HCT116 (cell line): ENCODE measurements around the gene SEMA3G. TPM values are rescaled to one million over a fixed set of nuclear protein-coding genes. Genes with fewer than 3 reads are reported as not detected.
A peak's percentile ranks its signal among the peaks of the same experiment; 100 is the strongest.

Experiments
- ATAC-seq: fragments of 200-7000 bp; cut with Tn5 transposase; 2 replicates; pipeline ENCODE4 v1.9.1; 2020; ENCODE audit warnings: mild to moderate bottlenecking, moderate library complexity
- Bru-seq: library from RNA; stranded (reverse); fragments of 400-500 nt; gene quantifications from one replicate; lab custom pipeline; 2021; lab: Mats Ljungman, UMichigan
- BruChase-seq, 2 experiments: library from RNA; stranded (reverse); fragments of 400-500 nt; gene quantifications; one replicate each; lab custom pipeline; 2021; lab: Mats Ljungman, UMichigan
- BruUV-seq: library from RNA; stranded (reverse); fragments of 400-500 nt; replicated peaks from 2 replicates; lab custom pipeline; 2021; lab: Mats Ljungman, UMichigan
- CTCF ChIA-PET: fragments of 300-600 bp; sonication (Branson Sonifier 250); formaldehyde crosslinking; loops from one replicate; lab custom pipeline; 2021; ENCODE audit warnings: antibody characterized with exemption; lab: Charles Lee
- POLR2A ChIA-PET: fragments of 300-600, 350-600 bp; sonication (Branson Sonifier 250); formaldehyde crosslinking; loops from one replicate; lab custom pipeline; 2021; ENCODE audit warnings: antibody characterized with exemption; lab: Charles Lee
- RAD21 ChIA-PET, 2 experiments: fragments of 300-600 bp; sonication (Branson Sonifier 250); formaldehyde crosslinking; loops; one replicate each; lab custom pipeline; 2023; ENCODE audit warnings: low total read pairs in 2 of 2; ENCODE audit not compliant: uncharacterized antibody in 2 of 2, unreplicated experiment in 2 of 2, low non-redundant PET in 1 of 2; lab: Charles Lee
- DNase-seq: peaks from one replicate; pipeline ENCODE4 v3.0.0-alpha.2; 2010; ENCODE audit warnings: low read depth, low spot score
- H2AFZ ChIP-seq: fragments of 200-600 bp; shearing (Covaris generic), sonication (generic); 2 replicates; pipeline ENCODE4 v1.6.1; 2017; ENCODE audit warnings: low read depth, mixed run types, mixed read lengths, antibody characterized with exemption, low read length; ENCODE audit not compliant: poor library complexity, severe bottlenecking
- H3K27ac ChIP-seq: 2 replicates; pipeline ENCODE4 v1.5.1; 2012; ENCODE audit warnings: low read depth, low read length
- H3K27me3 ChIP-seq: fragments of 200-600 bp; sonication (generic); 2 replicates; pipeline ENCODE4 v1.6.1; 2016; ENCODE audit warnings: mixed run types, low read length, mixed read lengths; ENCODE audit not compliant: insufficient read depth
- H3K36me3 ChIP-seq, 2 experiments: fragments of 200-500 bp in 1 of 2; fragments of 200-600 bp in 1 of 2; sonication (Bioruptor generic) in 1 of 2; sonication (generic) in 1 of 2; 2 replicates each; pipeline versions ENCODE4 v1.5.1 to v1.6.1; 2014 to 2016; ENCODE audit warnings: low read length in 2 of 2, inconsistent platforms in 1 of 2, mixed read lengths in 1 of 2, mixed run types in 1 of 2; ENCODE audit not compliant: insufficient read depth in 2 of 2, control insufficient read depth in 1 of 2
- H3K4me1 ChIP-seq, 2 experiments: fragments of 200-600 bp in 1 of 2; sonication (generic) in 1 of 2; 2 replicates each; pipeline versions ENCODE4 v1.5.1 to v1.6.1; 2012 to 2017; ENCODE audit warnings: low read length in 2 of 2, inconsistent platforms in 1 of 2, mild to moderate bottlenecking in 1 of 2, mixed read lengths in 1 of 2, mixed run types in 1 of 2, moderate library complexity in 1 of 2; ENCODE audit not compliant: insufficient read depth in 2 of 2, control insufficient read depth in 1 of 2
- H3K4me2 ChIP-seq: fragments of 200-600 bp; sonication (generic); 2 replicates; pipeline ENCODE4 v1.6.1; 2017; ENCODE audit warnings: mixed run types, low read length, mixed read lengths
- H3K4me3 ChIP-seq, 2 experiments: fragments of 200-600 bp in 1 of 2; sonication (generic) in 1 of 2; replicated peaks in 1 of 2; 2 replicates each; pipeline ENCODE4 v1.5.1; 2011 to 2016; ENCODE audit warnings: low read length in 2 of 2, control low read depth in 1 of 2, low read depth in 1 of 2, mild to moderate bottlenecking in 1 of 2, mixed read lengths in 1 of 2, mixed run types in 1 of 2
- H3K79me2 ChIP-seq: fragments of 200-600 bp; sonication (generic); 2 replicates; pipeline ENCODE4 v1.6.1; 2017; ENCODE audit warnings: mild to moderate bottlenecking, mixed run types, low read length, moderate library complexity, mixed read lengths; ENCODE audit not compliant: insufficient read depth
- H3K9ac ChIP-seq: fragments of 200-600 bp; sonication (generic); 2 replicates; pipeline ENCODE4 v1.6.1; 2016; ENCODE audit warnings: low read length, mixed read lengths
- H3K9me2 ChIP-seq: fragments of 200-600 bp; sonication (generic), shearing (Covaris generic); 2 replicates; pipeline ENCODE4 v1.6.1; 2017; ENCODE audit warnings: mixed run types, mild to moderate bottlenecking, moderate library complexity; ENCODE audit not compliant: insufficient read depth
- H3K9me3 ChIP-seq, 2 experiments: fragments of 200-500 bp in 1 of 2; fragments of 200-600 bp in 1 of 2; sonication (Bioruptor generic) in 1 of 2; sonication (generic) in 1 of 2; 2 replicates each; pipeline ENCODE4 v1.6.1; 2014 to 2017; ENCODE audit warnings: low read length in 2 of 2, mixed read lengths in 2 of 2, inconsistent platforms in 1 of 2, low read depth in 1 of 2, mild to moderate bottlenecking in 1 of 2, mixed run types in 1 of 2, moderate library complexity in 1 of 2; ENCODE audit not compliant: control insufficient read depth in 1 of 2, insufficient read depth in 1 of 2
- H4K20me1 ChIP-seq: fragments of 200-600 bp; sonication (generic), shearing (Covaris generic); 2 replicates; pipeline ENCODE4 v1.6.1; 2017; ENCODE audit warnings: mixed run types, mild to moderate bottlenecking, moderate library complexity; ENCODE audit not compliant: insufficient read depth
- ATF3 ChIP-seq: IDR thresholded peaks from 2 replicates; pipeline ENCODE4 v1.6.1; 2012
- CEBPB ChIP-seq: IDR thresholded peaks from 2 replicates; pipeline ENCODE4 v1.6.1; 2012; ENCODE audit warnings: low read depth
- CTCF ChIP-seq, 3 experiments: fragments of 200-600 bp in 1 of 3; sonication (generic) in 1 of 3; IDR thresholded peaks in 2 of 3; conservative IDR thresholded peaks in 1 of 3; 2 replicates each; pipeline ENCODE4 v1.5.1; 2012 to 2017; ENCODE audit warnings: low read depth in 2 of 3, low read length in 2 of 3, antibody characterized with exemption in 1 of 3, borderline replicate concordance in 1 of 3, control low read depth in 1 of 3, mild to moderate bottlenecking in 1 of 3, mixed read lengths in 1 of 3, mixed run types in 1 of 3, moderate library complexity in 1 of 3; ENCODE audit not compliant: insufficient read depth in 1 of 3
- EGR1 ChIP-seq: IDR thresholded peaks from 2 replicates; pipeline ENCODE4 v1.6.1; 2012; ENCODE audit warnings: low read depth
- EZH2phosphoT487 ChIP-seq: fragments of 200-600 bp; IDR thresholded peaks from 2 replicates; pipeline ENCODE4 v1.6.1; 2018; ENCODE audit warnings: antibody characterized with exemption, borderline replicate concordance
- MAX ChIP-seq: IDR thresholded peaks from 2 replicates; pipeline ENCODE4 v1.6.1; 2012
- POLR2A ChIP-seq: IDR thresholded peaks from 2 replicates; pipeline ENCODE4 v1.7.0; 2011; ENCODE audit warnings: borderline replicate concordance; ENCODE audit not compliant: insufficient read depth, insufficient read length; ENCODE audit errors: extremely low read depth
- POLR2AphosphoS5 ChIP-seq: IDR thresholded peaks from 2 replicates; pipeline ENCODE4 v1.6.1; 2011; ENCODE audit warnings: mild to moderate bottlenecking, low read depth, low read length, moderate library complexity
- RAD21 ChIP-seq: IDR thresholded peaks from 2 replicates; pipeline ENCODE4 v1.6.1; 2012; ENCODE audit warnings: low read depth, mild to moderate bottlenecking
- SP1 ChIP-seq: IDR thresholded peaks from 2 replicates; pipeline ENCODE4 v1.6.1; 2012; ENCODE audit warnings: low read depth
- SRF ChIP-seq: IDR thresholded peaks from 2 replicates; pipeline ENCODE4 v1.6.1; 2012; ENCODE audit warnings: low read depth
- TCF7L2 ChIP-seq: IDR thresholded peaks from 2 replicates; pipeline ENCODE4 v1.7.0; 2011; ENCODE audit warnings: borderline replicate concordance, inconsistent platforms; ENCODE audit not compliant: insufficient read depth, insufficient read length; ENCODE audit errors: extremely low read depth
- YY1 ChIP-seq: IDR thresholded peaks from 2 replicates; pipeline ENCODE4 v1.6.1; 2011; ENCODE audit warnings: low read length, low read depth, moderate library complexity, mild to moderate bottlenecking; ENCODE audit not compliant: insufficient replicate concordance; ENCODE audit errors: extremely low read depth
- ZBTB33 ChIP-seq: IDR thresholded peaks from 2 replicates; pipeline ENCODE4 v1.6.1; 2011; ENCODE audit warnings: mild to moderate bottlenecking, low read length, moderate library complexity; ENCODE audit not compliant: insufficient replicate concordance; ENCODE audit errors: extremely low read depth
- ZFX ChIP-seq: fragments of 450-650 bp; IDR thresholded peaks from 2 replicates; pipeline ENCODE4 v1.6.1; 2017
- intact Hi-C: fragments of 100-400 bp; cut with micrococcal nuclease; formaldehyde crosslinking; loops from 2 replicates; pipeline ENCODE4 v1.10.0; 2022
- long read RNA-seq: library from polyadenylated mRNA; unstranded; transcript quantifications from one replicate; pipeline ENCODE4 v2.0.0, GENCODE V29; 2021; ENCODE audit not compliant: unreplicated experiment
- polyA plus RNA-seq: library from polyadenylated mRNA; unstranded; fragments of >200 nt; gene quantifications from 2 replicates; pipeline ENCODE4 v1.2.1, GENCODE V29; 2012; ENCODE audit warnings: missing spikeins
- total RNA-seq: library from RNA; stranded (reverse); gene quantifications from one replicate; pipeline ENCODE4 v1.2.1, GENCODE V29; 2021; ENCODE audit not compliant: unreplicated experiment

SEMA3G gene
- total RNA-seq (4.2 TPM), Bru-seq, nascent RNA (percentile 38 among the genes with signal in this experiment), BruChase-seq, experiment 1, labeled RNA remaining after a 6-hour chase (percentile 42 among the genes with signal in this experiment), BruChase-seq, experiment 2, labeled RNA remaining after a 2-hour chase (percentile 40 among the genes with signal in this experiment)
- polyA plus RNA-seq, result 1.3 and 1.4 TPM in 2 replicates
- long read RNA-seq, partial matches to known transcripts, result 6 of 12 reads
- long read RNA-seq, other reads (novel, unspliced or antisense), result 6 of 12 reads

- Histone ChIP-seq H3K79me2 (no peaks in the 10 kb centered on the region), H3K4me3 (peak within 1 kb of the TSS; percentile 46 to 55), H4K20me1 (no peaks in the 10 kb centered on the region), H3K4me2 (peak within 1 kb of the TSS; percentile 82), H3K9me3 (no peaks in the 10 kb centered on the region), H3K4me1 (peaks cover 8 to 23% of the 10 kb centered on the region in 2 experiments), H3K27me3 (no peaks in the 10 kb centered on the region), H2AFZ (peak within 1 kb of the TSS; percentile 65), H3K27ac (peak within 1 kb of the TSS; percentile 55; the same call in 1 of the 2 replicates), H3K36me3 (no peaks in the 10 kb centered on the region), H3K9me2 (no peaks in the 10 kb centered on the region), H3K9ac (peak within 1 kb of the TSS; percentile 65)
- ChIA-PET RAD21 (no interaction called here), POLR2A (interaction anchor here (1.2 kb wide), 1 partner anchor 12 kb away, joined by 3 read pairs; no protein-coding TSS in a partner anchor), CTCF (interaction anchor here (1.1 to 1.7 kb wide), 2 partner anchors 21 to 33 kb away, joined by 3 to 9 read pairs; no protein-coding TSS in a partner anchor)
- BruUV-seq, result no TSS peak
- ATAC-seq, result peak; percentile 90
- intact Hi-C loops, result loop anchor here (5.0 kb wide), 1 partner anchor 153 kb away; no protein-coding TSS in a partner anchor
- peak; percentile 74 for DNase-seq
- peak in 2 of 3 experiments; percentile 42 to 57; a peak in 4 of 6 replicates for TF ChIP-seq CTCF (IDR thresholded peaks at IDR 0.05 in 2 of 3, conservative IDR thresholded peaks at IDR 0.05 in 1 of 3; ENCODE audit: borderline replicate concordance in 1 of 3, insufficient read depth in 1 of 3, low read depth in 2 of 3, low read length in 2 of 3)
- no peak for TF ChIP-seq ZBTB33
- no peak for TF ChIP-seq TCF7L2
- TF ChIP-seq ZFX, result peak; percentile 20; the same call in 1 of the 2 replicates
- TF ChIP-seq EZH2phosphoT487, result no peak
- TF ChIP-seq POLR2AphosphoS5, result peak; percentile 96
- TF ChIP-seq ATF3, result no peak
- no peak for TF ChIP-seq SP1
- TF ChIP-seq MAX, result no peak
- TF ChIP-seq EGR1, result no peak
- TF ChIP-seq CEBPB, result no peak
- no peak for TF ChIP-seq SRF
- TF ChIP-seq POLR2A, result peak; percentile 98
- TF ChIP-seq RAD21, result no peak
- TF ChIP-seq YY1, result no peak
Observed at GRCh38 chr3:52444860-52445793, at the start of gene SEMA3G. SEMA3G (minus strand) TSS chr3:52445103; CDS start chr3:52445027, 76 bp downstream.
